PFSK-1 (cell line): ENCODE measurements around the gene ARHGEF4.

Source experiments
- FOXP2 ChIP-seq: optimal IDR thresholded peaks from 2 replicates; pipeline ENCODE3; 2011; ENCODE audit warnings: borderline replicate concordance, control low read depth, inconsistent platforms; ENCODE audit not compliant: insufficient read depth; ENCODE audit errors: extremely low read length, extremely low read depth
- POLR2AphosphoS5 ChIP-seq: IDR thresholded peaks from 2 replicates; pipeline ENCODE4 v1.6.1; 2012; ENCODE audit warnings: low read depth, mild to moderate bottlenecking, control low read depth, low read length, moderate library complexity
- SIN3A ChIP-seq: IDR thresholded peaks from 2 replicates; pipeline ENCODE4 v1.6.1; 2012; ENCODE audit warnings: mild to moderate bottlenecking, low read length, moderate library complexity, borderline replicate concordance; ENCODE audit not compliant: insufficient read depth
- TAF1 ChIP-seq: IDR thresholded peaks from 2 replicates; pipeline ENCODE4 v1.6.1; 2012; ENCODE audit warnings: low read length, control low read depth, borderline replicate concordance; ENCODE audit not compliant: insufficient read depth
- TF ChIP-seq, protein P1 (sequence below), 2 experiments: IDR thresholded peaks; 2 replicates each; pipeline versions ENCODE4 v1.6.1 to v1.8.0; 2011 to 2012; ENCODE audit warnings: low read depth in 2 of 2, low read length in 2 of 2, control low read depth in 1 of 2, inconsistent platforms in 1 of 2, mild to moderate bottlenecking in 1 of 2, moderate library complexity in 1 of 2; ENCODE audit not compliant: insufficient read depth in 1 of 2

Gene ARHGEF4

DNA sequence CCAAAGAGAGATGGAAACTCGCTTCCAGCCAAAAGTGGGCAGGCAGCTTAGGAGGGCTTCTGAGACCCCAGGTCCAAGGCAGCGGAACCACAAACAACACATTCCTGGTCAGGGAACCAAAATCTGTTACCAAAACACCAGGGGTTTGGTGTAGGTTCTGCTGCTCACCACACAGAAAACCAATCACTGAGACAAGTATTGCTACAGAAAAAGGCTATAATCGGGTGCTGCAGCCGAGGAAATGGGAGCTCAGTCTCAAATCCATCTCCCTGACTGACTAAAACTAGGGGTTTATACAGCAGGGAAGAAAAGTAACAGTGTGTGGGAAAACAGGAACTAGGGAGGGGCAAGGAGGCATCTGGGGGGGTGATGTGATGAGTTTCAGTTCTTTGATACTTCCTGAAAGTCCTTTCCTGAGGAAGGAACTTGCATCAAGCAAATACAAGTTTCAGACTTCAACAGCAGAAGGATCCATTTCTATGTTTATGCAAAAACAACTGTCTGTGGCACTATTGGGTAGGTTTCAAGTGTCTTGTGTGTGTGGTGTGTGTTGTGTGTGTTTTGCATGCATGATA, 148.6 kb downstream of the ARHGEF4 start:
- TF ChIP-seq TAF1 (no peak), POLR2AphosphoS5 (no peak)

DNA sequence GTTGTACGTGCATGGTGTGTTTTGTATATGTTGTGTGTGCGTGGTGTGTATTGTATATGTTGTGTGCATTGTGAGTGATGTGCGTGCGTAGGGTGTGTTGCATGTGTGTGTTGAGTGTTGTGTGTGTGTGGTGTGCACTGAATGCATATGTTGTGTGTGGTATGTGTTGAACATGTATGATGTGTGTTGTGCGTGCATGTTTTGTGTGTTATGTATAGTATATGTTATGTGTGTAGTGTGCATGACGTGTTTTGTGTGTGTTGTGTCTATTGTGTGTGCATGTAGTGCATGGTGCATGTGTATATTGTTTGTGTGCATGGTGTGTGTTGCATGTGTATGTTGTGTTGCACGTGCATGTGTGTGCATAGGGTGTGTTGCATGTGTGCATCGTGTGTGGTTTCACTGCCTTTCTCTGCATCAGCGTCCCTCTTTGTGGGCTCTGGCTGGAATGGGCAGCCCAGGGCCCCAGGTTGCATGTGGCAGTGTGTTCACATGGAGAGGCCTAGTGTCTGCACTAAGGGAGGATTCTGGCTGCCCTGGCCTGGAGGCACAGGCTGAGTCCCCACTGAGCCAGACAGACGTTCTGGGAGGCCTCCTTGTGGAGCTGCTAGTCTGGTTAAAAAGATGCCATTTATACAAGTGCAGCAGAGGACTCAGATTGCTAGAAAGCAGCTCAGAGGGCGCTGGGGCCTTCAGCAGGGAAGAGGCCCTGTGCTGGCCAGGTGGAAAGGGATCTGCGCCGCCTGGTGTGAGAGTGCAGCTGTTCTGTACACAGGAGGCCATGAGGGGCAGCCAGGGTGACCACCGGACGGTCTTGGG, 149.3 kb downstream of the ARHGEF4 start:
- TF ChIP-seq POLR2AphosphoS5 (no peak), FOXP2 (no peak), TAF1 (no peak), SIN3A (no peak)
- TF ChIP-seq, protein P1, sequence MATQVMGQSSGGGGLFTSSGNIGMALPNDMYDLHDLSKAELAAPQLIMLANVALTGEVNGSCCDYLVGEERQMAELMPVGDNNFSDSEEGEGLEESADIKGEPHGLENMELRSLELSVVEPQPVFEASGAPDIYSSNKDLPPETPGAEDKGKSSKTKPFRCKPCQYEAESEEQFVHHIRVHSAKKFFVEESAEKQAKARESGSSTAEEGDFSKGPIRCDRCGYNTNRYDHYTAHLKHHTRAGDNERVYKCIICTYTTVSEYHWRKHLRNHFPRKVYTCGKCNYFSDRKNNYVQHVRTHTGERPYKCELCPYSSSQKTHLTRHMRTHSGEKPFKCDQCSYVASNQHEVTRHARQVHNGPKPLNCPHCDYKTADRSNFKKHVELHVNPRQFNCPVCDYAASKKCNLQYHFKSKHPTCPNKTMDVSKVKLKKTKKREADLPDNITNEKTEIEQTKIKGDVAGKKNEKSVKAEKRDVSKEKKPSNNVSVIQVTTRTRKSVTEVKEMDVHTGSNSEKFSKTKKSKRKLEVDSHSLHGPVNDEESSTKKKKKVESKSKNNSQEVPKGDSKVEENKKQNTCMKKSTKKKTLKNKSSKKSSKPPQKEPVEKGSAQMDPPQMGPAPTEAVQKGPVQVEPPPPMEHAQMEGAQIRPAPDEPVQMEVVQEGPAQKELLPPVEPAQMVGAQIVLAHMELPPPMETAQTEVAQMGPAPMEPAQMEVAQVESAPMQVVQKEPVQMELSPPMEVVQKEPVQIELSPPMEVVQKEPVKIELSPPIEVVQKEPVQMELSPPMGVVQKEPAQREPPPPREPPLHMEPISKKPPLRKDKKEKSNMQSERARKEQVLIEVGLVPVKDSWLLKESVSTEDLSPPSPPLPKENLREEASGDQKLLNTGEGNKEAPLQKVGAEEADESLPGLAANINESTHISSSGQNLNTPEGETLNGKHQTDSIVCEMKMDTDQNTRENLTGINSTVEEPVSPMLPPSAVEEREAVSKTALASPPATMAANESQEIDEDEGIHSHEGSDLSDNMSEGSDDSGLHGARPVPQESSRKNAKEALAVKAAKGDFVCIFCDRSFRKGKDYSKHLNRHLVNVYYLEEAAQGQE (IDR thresholded peaks at IDR 0.05; ENCODE audit: insufficient read depth in 1 of 2, low read depth in 2 of 2, low read length in 2 of 2): no peak

DNA sequence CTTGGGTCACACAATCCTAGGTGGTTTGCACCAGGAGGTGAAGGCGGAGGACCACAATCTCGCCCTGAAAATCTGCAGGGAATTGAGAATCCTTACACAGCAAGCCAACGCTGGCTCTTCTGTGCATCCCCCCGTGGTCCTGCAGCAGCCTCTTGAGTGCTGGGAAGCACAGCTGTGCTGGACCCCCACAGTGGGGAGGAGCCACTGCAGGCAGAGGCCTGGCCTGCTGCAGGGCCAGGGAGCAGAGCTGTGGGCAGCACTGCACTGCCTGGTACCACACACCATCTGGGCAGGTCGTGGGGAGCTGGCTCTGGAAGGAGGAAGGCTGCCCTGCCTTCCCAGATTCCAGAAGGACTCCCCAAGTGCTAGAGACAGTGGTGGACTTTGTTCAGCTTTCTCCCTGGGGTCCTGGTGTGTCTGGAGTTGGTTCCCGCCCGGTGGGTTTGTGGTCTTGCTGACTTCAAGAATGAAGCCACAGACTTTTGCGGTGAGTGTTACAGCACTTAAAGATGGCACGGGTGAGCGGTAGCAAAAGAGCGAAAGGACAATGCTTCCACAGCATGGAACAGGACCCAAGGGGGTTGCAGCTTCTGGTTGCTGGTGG, 150.3 kb downstream of the ARHGEF4 start:
- TF ChIP-seq, protein P1 (IDR thresholded peaks at IDR 0.05; ENCODE audit: insufficient read depth in 1 of 2, low read depth in 2 of 2, low read length in 2 of 2): no peak
- no peak for TF ChIP-seq POLR2AphosphoS5
- no peak for TF ChIP-seq TAF1
- TF ChIP-seq SIN3A: no peak
- no peak for TF ChIP-seq FOXP2

DNA sequence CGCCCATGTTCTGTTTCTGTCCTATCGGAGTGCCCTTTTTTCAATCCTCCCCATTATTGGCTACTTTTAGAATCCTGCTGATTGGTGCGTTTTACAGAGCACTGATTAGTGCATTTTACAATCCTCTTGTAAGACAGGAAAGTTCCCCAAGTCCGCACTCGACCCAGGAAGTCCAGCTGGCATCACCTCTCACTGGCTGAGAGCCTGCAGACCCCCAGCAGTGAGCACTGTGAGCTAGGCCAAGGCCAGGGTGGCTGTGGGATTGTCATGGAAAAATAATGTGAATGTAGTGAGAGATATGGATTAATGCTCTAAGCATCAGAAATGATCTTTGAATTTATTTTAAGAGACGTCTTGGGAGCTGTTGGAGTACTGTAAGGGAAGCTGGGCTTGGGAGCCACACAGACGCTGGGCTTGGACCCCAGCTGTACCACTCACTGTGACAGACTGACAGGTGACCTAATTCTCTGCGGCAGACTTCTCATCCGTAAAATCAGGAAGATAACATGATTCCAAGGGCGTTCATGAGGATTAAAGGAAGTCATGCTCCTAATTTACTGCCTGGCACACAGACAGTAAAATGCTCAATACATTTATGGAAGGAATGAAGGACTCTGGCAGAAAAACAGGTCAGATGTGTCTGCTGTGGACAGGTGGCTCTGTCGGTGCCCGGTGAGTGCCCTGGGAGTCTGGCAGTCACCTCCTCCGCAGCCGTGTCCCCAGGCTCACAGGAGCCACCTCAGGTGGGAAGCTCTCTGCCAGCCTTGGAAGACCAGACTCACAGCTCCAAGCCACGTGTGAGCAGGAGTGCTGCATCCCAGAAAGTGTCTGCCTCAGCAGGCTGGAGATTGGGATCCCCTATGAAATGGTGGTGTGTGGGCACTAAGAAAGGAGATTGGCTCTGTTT, 151.1 kb downstream of the ARHGEF4 start:
- no peak for TF ChIP-seq TAF1
- TF ChIP-seq FOXP2: no peak
- TF ChIP-seq, protein P1 (IDR thresholded peaks at IDR 0.05; ENCODE audit: insufficient read depth in 1 of 2, low read depth in 2 of 2, low read length in 2 of 2): no peak
- no peak for TF ChIP-seq SIN3A
- TF ChIP-seq POLR2AphosphoS5: no peak

DNA sequence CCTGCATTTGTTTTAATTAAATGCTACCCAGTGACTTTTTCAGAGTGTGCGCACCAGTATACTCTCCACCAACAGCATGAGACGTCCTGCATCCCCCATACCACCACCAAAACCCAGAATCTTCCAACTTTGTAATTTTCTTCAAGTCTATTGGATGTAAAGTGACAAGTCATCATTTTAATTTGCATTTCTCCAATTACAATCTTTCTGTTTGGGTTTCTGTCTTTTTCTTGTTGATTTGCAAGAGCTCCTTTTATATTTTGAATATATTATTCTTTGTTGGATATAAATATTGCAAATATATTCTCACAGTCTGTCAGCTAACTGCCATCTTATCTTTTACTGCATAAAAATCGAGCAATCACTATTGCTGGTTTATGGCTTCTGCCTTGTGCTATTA, 160.0 kb downstream of the ARHGEF4 start:
- TF ChIP-seq FOXP2 (no peak), TAF1 (no peak), SIN3A (no peak), POLR2AphosphoS5 (no peak)
- TF ChIP-seq, protein P1 (IDR thresholded peaks at IDR 0.05; ENCODE audit: insufficient read depth in 1 of 2, low read depth in 2 of 2, low read length in 2 of 2): no peak
